Coronary artery (tissue), 2 donors: ENCODE results near the gene UBE2E2.

Source experiments
- DNase-seq: peaks from one replicate; pipeline ENCODE4 v3.0.0-alpha.2; 2017; ENCODE audit warnings: low spot score
- H3K27ac ChIP-seq, 2 donors: fragments of 200-600 bp; sonication (generic); one replicate each; pipeline ENCODE4 v1.5.1; 2016 to 2019
- H3K4me3 ChIP-seq: fragments of 200-600 bp; sonication (generic); 2 replicates; pipeline ENCODE4 v1.5.1; 2016; ENCODE audit warnings: mild to moderate bottlenecking, moderate library complexity
- TF ChIP-seq, protein P1 (sequence below): fragments of 200-600 bp; sonication (generic); IDR thresholded peaks from one replicate; pipeline ENCODE4 v1.5.1; 2019; ENCODE audit warnings: antibody characterized with exemption

The UBE2E2 gene

DNA sequence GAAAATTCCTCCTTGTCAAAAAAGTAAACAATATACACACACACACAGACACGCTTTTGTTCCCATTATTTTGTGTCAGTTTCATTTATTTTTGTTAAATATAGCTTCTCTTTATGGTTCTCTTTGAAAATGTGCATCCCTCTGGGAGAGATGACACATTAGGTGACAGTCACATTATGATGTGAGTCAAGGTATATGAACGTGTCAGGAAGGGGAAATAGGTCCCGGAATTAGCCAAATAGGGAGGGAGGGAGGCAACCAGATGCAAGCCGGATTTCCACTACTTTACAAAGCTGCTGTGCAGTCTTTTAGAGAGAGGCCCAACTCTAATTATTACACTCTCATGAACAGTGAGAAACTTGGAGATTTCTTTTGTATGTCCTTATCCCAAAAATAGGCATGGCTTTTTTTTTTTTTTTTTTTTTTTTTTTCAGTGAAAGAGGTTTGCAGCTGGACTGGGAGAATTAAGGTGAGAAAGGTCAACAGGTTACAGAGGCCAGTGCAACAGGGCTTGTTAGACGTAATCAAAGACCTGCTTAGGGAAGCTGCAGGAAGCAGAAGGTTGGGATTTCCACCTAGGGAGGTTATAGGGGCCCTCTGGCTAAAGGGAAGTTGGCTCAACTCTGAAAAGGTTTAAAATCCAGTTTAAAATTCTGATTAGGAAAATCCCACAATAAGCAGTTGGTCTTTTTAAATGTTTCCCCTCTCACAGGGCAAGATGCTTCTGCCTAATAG lies 362.1 kb downstream of the UBE2E2 start:
- TF ChIP-seq, protein P1, sequence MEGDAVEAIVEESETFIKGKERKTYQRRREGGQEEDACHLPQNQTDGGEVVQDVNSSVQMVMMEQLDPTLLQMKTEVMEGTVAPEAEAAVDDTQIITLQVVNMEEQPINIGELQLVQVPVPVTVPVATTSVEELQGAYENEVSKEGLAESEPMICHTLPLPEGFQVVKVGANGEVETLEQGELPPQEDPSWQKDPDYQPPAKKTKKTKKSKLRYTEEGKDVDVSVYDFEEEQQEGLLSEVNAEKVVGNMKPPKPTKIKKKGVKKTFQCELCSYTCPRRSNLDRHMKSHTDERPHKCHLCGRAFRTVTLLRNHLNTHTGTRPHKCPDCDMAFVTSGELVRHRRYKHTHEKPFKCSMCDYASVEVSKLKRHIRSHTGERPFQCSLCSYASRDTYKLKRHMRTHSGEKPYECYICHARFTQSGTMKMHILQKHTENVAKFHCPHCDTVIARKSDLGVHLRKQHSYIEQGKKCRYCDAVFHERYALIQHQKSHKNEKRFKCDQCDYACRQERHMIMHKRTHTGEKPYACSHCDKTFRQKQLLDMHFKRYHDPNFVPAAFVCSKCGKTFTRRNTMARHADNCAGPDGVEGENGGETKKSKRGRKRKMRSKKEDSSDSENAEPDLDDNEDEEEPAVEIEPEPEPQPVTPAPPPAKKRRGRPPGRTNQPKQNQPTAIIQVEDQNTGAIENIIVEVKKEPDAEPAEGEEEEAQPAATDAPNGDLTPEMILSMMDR = no peak
- H3K4me3 ChIP-seq = no peak overlapping the region
- no peak overlapping the region for H3K27ac ChIP-seq
- DNase-seq = no peak

DNA sequence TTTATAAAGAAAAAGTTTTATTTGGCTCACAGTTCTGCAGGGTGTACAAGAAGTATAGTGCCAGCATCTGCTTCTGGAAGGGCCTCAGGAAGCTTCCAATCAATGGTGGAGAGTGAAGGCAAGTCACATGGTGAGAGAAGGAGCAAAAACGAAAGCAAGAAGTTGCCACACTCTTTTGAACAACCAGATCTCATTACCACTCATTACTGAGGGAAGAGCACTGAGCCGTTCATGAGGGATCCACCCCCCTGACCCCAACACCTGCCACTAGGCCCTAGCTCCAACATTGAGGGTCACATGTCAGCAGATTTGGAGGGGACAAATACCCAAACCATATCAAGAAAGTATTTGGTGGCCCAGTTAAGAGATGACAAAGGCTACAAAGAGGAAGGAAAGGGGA lies 363.4 kb downstream of the UBE2E2 start:
- TF ChIP-seq, protein P1 = no peak
- Histone ChIP-seq H3K27ac (no peak overlapping the region), H3K4me3 (no peak overlapping the region)
- DNase-seq = no peak

DNA sequence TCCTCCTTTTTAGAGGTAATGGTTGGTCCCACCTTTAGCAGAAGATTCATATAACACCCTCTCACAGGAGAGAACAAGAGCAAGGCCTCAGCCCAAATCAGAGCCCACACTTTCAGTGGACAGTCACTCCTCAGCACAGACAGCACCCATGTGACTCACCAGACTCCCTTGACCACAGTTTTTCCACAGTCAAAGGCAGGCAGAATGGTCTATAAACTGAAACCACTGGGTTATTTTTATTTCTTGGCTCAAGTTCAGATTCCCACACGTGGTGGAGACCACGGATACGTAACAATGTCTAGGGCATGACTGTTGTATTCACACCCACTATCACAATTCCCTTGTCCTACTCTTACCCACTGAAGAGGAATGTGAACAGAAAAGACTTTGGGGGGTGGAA lies 364.8 kb downstream of the UBE2E2 start:
- H3K27ac ChIP-seq = no peak overlapping the region
- DNase-seq = no peak
- TF ChIP-seq, protein P1 = no peak
- no peak overlapping the region for H3K4me3 ChIP-seq

DNA sequence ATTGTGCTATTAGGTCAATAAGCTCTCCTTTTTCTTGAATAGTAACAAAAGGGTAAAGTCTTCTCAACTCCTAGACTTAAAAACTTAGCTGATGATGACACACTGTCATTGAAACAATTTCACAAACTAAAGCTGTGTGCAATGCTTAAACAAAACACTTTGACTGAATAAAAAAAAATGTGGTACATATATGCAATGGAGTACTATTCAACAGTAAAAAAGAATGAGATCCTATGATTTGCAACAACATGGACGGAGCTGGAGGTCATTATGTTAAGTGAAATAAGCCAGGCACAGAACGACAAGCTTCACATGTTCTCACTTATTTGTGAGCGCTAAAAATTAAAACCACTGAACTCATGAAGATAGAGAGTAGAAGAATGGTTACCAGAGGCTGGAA lies 370.7 kb downstream of the UBE2E2 start:
- DNase-seq = no peak
- TF ChIP-seq, protein P1 = no peak
- Histone ChIP-seq H3K27ac (no peak overlapping the region), H3K4me3 (no peak overlapping the region)

DNA sequence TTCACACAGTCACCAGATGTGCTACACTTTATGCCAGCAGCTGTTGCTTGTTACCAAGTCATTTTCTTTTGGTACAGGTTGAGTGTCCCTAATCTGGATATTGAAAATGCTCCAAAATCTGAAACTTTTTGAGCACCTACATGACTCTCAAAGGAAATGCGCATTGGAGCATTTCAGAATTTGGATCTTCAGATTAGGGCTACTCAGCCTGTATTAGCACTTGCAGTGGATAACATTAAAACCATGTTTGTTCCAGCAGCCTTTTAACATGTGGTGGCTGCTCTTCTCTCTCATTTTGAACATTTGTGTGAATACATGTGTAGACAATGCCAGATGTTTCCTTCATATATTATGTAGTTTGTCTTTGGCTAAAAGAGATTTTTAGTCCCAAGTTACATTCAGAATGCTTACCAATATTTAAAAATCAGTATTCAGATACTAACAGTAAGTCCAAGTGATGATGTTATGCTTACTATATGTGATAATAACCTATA lies 371.7 kb downstream of the UBE2E2 start:
- Histone ChIP-seq H3K27ac (no peak overlapping the region), H3K4me3 (no peak overlapping the region)
- DNase-seq = no peak
- TF ChIP-seq, protein P1 = no peak

DNA sequence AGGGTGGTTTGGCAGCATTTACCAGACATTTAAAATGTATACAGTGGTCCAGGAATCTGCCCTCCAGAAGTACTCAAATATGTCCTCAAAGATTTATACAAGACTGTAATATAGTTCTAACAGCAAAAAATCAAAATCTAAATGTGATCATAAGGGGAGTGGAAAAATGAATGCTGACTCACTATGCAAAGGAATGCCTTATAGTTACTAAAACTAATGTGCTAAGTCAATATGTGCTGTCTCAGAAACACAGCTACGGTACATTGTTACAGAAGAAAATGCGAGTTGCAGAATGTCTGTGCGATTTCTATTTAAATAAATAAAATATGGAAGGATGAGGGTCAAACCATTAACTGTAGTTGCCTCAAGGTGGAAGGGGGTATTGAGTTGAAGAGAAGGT lies 372.6 kb downstream of the UBE2E2 start:
- Histone ChIP-seq H3K27ac (no peak overlapping the region), H3K4me3 (no peak overlapping the region)
- TF ChIP-seq, protein P1 = no peak
- DNase-seq = no peak

DNA sequence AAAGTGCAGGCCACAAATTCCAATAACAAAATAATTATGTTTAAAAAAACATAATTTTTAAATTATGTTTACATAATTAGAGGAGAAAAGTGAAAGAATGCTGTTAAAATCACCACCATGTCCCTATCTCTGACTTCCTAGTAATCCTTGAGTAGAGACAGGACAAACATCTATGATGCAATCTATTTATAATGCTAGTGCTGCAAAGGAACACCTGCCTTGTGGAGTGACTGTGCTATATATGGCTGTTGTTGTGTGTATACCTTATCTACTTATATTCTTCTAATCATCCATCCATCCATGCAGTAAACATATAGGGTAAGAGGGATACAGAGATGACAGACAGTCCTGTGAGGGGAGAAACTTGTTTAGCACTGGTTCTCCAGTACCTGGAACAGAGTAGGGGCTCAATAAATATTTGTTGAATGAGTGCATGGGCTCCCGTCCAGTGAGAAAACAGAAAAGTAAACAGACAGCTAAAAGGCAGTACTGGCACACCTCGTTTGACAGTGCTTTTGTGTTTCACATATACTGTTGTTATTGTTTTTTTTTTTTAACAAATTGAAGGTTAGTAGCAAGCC lies 373.3 kb downstream of the UBE2E2 start:
- H3K27ac ChIP-seq = no peak overlapping the region
- no peak for DNase-seq
- TF ChIP-seq, protein P1 = no peak
- H3K4me3 ChIP-seq = no peak overlapping the region
